K562 (cell line): ENCODE results near the gene DPF1. TPM values are rescaled to one million over a fixed set of nuclear protein-coding genes. Genes with fewer than 3 reads are reported as not detected.

ENCODE experiments used
- ADNP ChIP-seq: fragments of 200-800 bp; sonication (Bioruptor generic); IDR thresholded peaks from 2 replicates; pipeline ENCODE4 v1.6.1; 2016; ENCODE audit warnings: missing genetic modification characterization, missing compliant biosample characterization
- BCOR ChIP-seq: fragments of 450-650 bp; IDR thresholded peaks from 2 replicates; pipeline ENCODE4 v1.6.1; 2016
- BHLHE40 ChIP-seq: IDR thresholded peaks from 2 replicates; pipeline ENCODE4 v1.6.1; 2011; ENCODE audit warnings: low read length, improper control_type of control experiment
- BRD9 ChIP-seq: fragments of 450-650 bp; IDR thresholded peaks from 2 replicates; pipeline ENCODE4 v1.6.1; 2018; ENCODE audit warnings: low read depth; ENCODE audit not compliant: partially characterized antibody
- HDAC2 ChIP-seq: fragments of 450-650 bp; IDR thresholded peaks from 2 replicates; pipeline ENCODE4 v1.6.1; 2016; ENCODE audit warnings: mild to moderate bottlenecking
- ILK ChIP-seq: fragments of 450-650 bp; IDR thresholded peaks from 2 replicates; pipeline ENCODE4 v1.6.1; 2016; ENCODE audit warnings: missing genetic modification characterization, low read depth, mild to moderate bottlenecking, missing compliant biosample characterization, moderate library complexity, borderline replicate concordance
- KDM1A ChIP-seq, 2 experiments: fragments of 450-650 bp; IDR thresholded peaks; 2 replicates each; pipeline ENCODE4 v1.6.1; 2016; ENCODE audit warnings: mild to moderate bottlenecking in 2 of 2
- L3MBTL2 ChIP-seq: fragments of 450-650 bp; IDR thresholded peaks from 2 replicates; pipeline ENCODE4 v1.6.1; 2016; ENCODE audit warnings: mild to moderate bottlenecking, moderate library complexity
- MAZ ChIP-seq, 2 experiments: fragments of 450-650 bp in 1 of 2; sonication (generic) in 1 of 2; formaldehyde crosslinking; IDR thresholded peaks in 1 of 2; conservative IDR thresholded peaks in 1 of 2; 2 replicates each; pipeline versions ENCODE4 v1.4.0 to v1.5.0; 2020; ENCODE audit warnings: mild to moderate bottlenecking in 1 of 2, missing genetic modification reagents in 1 of 2
- MECOM ChIP-seq: fragments of 250-450 bp; sonication (Bioruptor Pico); IDR thresholded peaks from 2 replicates; pipeline ENCODE4 v1.8.0; 2022; ENCODE audit warnings: inconsistent platforms
- MEF2D ChIP-seq: conservative IDR thresholded peaks from 2 replicates; pipeline ENCODE4 v1.6.1; 2016; ENCODE audit warnings: low read depth, missing genetic modification characterization, missing compliant biosample characterization
- NCOA1 ChIP-seq: fragments of 450-650 bp; IDR thresholded peaks from 2 replicates; pipeline ENCODE4 v1.6.1; 2016; ENCODE audit warnings: low read depth
- NELFE ChIP-seq: IDR thresholded peaks from 2 replicates; pipeline ENCODE4 v1.6.1; 2011; ENCODE audit warnings: mild to moderate bottlenecking; ENCODE audit not compliant: insufficient read depth, insufficient read length
- RBM25 ChIP-seq: fragments of 200-400 bp; formaldehyde crosslinking; IDR thresholded peaks from 2 replicates; pipeline ENCODE4 v1.6.1; 2018; ENCODE audit warnings: low read length, low read depth, moderate library complexity; ENCODE audit not compliant: severe bottlenecking
- SMARCA5 ChIP-seq: fragments of 450-650 bp; IDR thresholded peaks from 2 replicates; pipeline ENCODE4 v1.6.1; 2016
- SREBF1 ChIP-seq: fragments of 150-350 bp; IDR thresholded peaks from 2 replicates; pipeline ENCODE4 v1.6.1; 2014; ENCODE audit warnings: antibody characterized with exemption, low read depth, low read length, borderline replicate concordance
- TAF9B ChIP-seq: fragments of 450-650 bp; IDR thresholded peaks from 2 replicates; pipeline ENCODE4 v1.6.1; 2018; ENCODE audit warnings: mild to moderate bottlenecking; ENCODE audit not compliant: partially characterized antibody
- ZNF121 ChIP-seq: sonication (generic); formaldehyde crosslinking; conservative IDR thresholded peaks from 2 replicates; pipeline ENCODE4 v1.8.0; 2022; ENCODE audit warnings: missing genetic modification reagents
- ZNF143 ChIP-seq: sonication (generic); formaldehyde crosslinking; IDR thresholded peaks from 2 replicates; pipeline ENCODE4 v1.9.0; 2022; ENCODE audit warnings: mild to moderate bottlenecking, missing genetic modification reagents
- ZNF436 ChIP-seq: fragments of 250-450, 450-650 bp; sonication (Bioruptor Pico); formaldehyde crosslinking; IDR thresholded peaks from 2 replicates; pipeline ENCODE4 v1.7.0; 2020; ENCODE audit warnings: mild to moderate bottlenecking
- ZNF699 ChIP-seq: fragments of 250-450 bp; sonication (Bioruptor Pico); IDR thresholded peaks from 2 replicates; pipeline ENCODE4 v1.8.0; 2021; ENCODE audit warnings: mild to moderate bottlenecking, moderate library complexity; ENCODE audit not compliant: insufficient replicate concordance
- ZZZ3 ChIP-seq: fragments of 450-650 bp; IDR thresholded peaks from 2 replicates; pipeline ENCODE4 v1.6.1; 2016; ENCODE audit warnings: antibody characterized with exemption, mild to moderate bottlenecking, moderate library complexity
- polyA plus RNA-seq, 8 experiments: library from polyadenylated mRNA; depleted of rRNA in 4 of 8; stranded (reverse) in 5 of 8; unstranded in 3 of 8; fragments of >200 nt; fragmentation: Nextera tagmentation in 2 of 8; fragmentation: Illumina TruSeq in 1 of 8; extraction: Ambion mirVana in 2 of 8; extraction: Trizol in 1 of 8; gene quantifications; 2 replicates each; pipeline versions ENCODE4 v1.2.1 to v1.2.3, GENCODE V29; 2011 to 2014; ENCODE audit warnings: inconsistent platforms in 1 of 8, missing spikeins in 1 of 8
- total RNA-seq, 7 experiments: library from RNA; depleted of rRNA in 6 of 7; stranded (reverse); fragments of >200 nt in 6 of 7; fragmentation: Illumina TruSeq in 2 of 7; extraction: Trizol in 2 of 7; gene quantifications; 2 replicates each; pipeline versions ENCODE4 v1.2.1 to v1.2.3, GENCODE V29; 2011 to 2021; ENCODE audit warnings: low replicate concordance in 1 of 7
- TF ChIP-seq, protein P1 (sequence below): sonication (generic); formaldehyde crosslinking; IDR thresholded peaks from 2 replicates; pipeline ENCODE4 v1.8.0; 2022; ENCODE audit warnings: mild to moderate bottlenecking, missing genetic modification reagents
- TF ChIP-seq, protein P2 (sequence below), 2 experiments: fragments of 450-650 bp in 1 of 2; sonication (generic) in 1 of 2; formaldehyde crosslinking; conservative IDR thresholded peaks; 2 replicates each; pipeline versions ENCODE4 v1.4.0 to v1.8.1; 2020 to 2022; ENCODE audit warnings: mild to moderate bottlenecking in 1 of 2, missing genetic modification reagents in 1 of 2
- TF ChIP-seq, protein P3 (sequence below): conservative IDR thresholded peaks from 2 replicates; pipeline ENCODE4 v1.6.1; 2011; ENCODE audit warnings: low read depth, mild to moderate bottlenecking, low read length; ENCODE audit not compliant: control insufficient read depth
- TF ChIP-seq, protein P4 (sequence below): sonication (generic); formaldehyde crosslinking; IDR thresholded peaks from 2 replicates; pipeline ENCODE4 v1.8.1; 2023; ENCODE audit warnings: mild to moderate bottlenecking, missing genetic modification reagents

Gene DPF1
- total and polyA plus RNA-seq, 9 of the 15 experiments (the other 6 are each of a cell fraction or from before 2014, with no cell fraction given): 0.10 to 5.7 (median 3.1) TPM

DNA sequence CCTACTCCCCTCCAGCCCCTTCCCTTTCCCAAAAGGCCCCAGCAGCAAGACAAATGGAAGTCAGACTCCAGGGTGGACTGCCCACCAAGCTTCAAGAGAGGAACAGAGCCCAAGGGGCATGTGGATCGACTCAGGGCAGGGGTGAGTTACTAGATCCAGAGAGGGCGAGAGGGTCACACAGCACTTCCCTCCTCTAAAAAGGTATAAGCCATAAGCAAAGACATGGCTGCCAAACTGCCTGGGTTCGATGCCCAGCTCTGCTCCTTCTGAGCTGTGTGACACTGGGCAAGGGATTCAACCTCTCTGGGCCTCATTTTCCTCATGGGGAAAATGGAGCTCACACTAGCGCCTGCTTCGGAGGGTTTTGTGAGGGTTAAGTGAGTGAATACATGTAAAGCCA, 28.4 kb upstream of the DPF1 start (continued):
- peak; percentile 41; the same call in 1 of the 2 replicates for TF ChIP-seq ZNF121 (CRISPR knock-in tag)
- no peak for TF ChIP-seq MECOM
- TF ChIP-seq, protein P1, sequence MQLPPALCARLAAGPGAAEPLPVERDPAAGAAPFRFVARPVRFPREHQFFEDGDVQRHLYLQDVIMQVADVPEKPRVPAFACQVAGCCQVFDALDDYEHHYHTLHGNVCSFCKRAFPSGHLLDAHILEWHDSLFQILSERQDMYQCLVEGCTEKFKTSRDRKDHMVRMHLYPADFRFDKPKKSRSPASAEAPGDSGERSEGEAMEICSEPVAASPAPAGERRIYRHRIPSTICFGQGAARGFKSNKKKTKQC (CRISPR knock-in tag): no peak
- TF ChIP-seq ZZZ3: no peak
- peak; percentile 28; the same call in 1 of the 2 replicates for TF ChIP-seq HDAC2
- no peak for TF ChIP-seq MAZ (CRISPR knock-in tag; conservative IDR thresholded peaks at IDR 0.05 in 1 of 2, IDR thresholded peaks at IDR 0.05 in 1 of 2)
- TF ChIP-seq BCOR: peak; percentile 90
- no peak for TF ChIP-seq TAF9B
- TF ChIP-seq ZNF699 (CRISPR knock-in tag): no peak
- TF ChIP-seq L3MBTL2: no peak
- TF ChIP-seq ZNF436: no peak
- TF ChIP-seq ADNP (tag): peak; percentile 50; the same call in 1 of the 2 replicates
- TF ChIP-seq BHLHE40: no peak
- TF ChIP-seq, protein P2, sequence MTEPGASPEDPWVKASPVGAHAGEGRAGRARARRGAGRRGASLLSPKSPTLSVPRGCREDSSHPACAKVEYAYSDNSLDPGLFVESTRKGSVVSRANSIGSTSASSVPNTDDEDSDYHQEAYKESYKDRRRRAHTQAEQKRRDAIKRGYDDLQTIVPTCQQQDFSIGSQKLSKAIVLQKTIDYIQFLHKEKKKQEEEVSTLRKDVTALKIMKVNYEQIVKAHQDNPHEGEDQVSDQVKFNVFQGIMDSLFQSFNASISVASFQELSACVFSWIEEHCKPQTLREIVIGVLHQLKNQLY (CRISPR knock-in tag; conservative IDR thresholded peaks at IDR 0.05): no peak
- peak; percentile 68; the same call in 1 of the 2 replicates for TF ChIP-seq SMARCA5
- TF ChIP-seq, protein P3, sequence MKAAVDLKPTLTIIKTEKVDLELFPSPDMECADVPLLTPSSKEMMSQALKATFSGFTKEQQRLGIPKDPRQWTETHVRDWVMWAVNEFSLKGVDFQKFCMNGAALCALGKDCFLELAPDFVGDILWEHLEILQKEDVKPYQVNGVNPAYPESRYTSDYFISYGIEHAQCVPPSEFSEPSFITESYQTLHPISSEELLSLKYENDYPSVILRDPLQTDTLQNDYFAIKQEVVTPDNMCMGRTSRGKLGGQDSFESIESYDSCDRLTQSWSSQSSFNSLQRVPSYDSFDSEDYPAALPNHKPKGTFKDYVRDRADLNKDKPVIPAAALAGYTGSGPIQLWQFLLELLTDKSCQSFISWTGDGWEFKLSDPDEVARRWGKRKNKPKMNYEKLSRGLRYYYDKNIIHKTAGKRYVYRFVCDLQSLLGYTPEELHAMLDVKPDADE: no peak
- TF ChIP-seq NELFE: no peak
- no peak for TF ChIP-seq SREBF1
- TF ChIP-seq ILK: no peak
- no peak for TF ChIP-seq BRD9
- TF ChIP-seq, protein P4, sequence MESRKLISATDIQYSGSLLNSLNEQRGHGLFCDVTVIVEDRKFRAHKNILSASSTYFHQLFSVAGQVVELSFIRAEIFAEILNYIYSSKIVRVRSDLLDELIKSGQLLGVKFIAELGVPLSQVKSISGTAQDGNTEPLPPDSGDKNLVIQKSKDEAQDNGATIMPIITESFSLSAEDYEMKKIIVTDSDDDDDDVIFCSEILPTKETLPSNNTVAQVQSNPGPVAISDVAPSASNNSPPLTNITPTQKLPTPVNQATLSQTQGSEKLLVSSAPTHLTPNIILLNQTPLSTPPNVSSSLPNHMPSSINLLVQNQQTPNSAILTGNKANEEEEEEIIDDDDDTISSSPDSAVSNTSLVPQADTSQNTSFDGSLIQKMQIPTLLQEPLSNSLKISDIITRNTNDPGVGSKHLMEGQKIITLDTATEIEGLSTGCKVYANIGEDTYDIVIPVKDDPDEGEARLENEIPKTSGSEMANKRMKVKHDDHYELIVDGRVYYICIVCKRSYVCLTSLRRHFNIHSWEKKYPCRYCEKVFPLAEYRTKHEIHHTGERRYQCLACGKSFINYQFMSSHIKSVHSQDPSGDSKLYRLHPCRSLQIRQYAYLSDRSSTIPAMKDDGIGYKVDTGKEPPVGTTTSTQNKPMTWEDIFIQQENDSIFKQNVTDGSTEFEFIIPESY (CRISPR knock-in tag): 0 out of 2 replicates have a peak, but pooled peaks have one; percentile 19
- peak; percentile 27 for TF ChIP-seq RBM25
- peak in 1 of 2 experiments; percentile 69; a peak in 3 of 4 replicates for TF ChIP-seq KDM1A (IDR thresholded peaks at IDR 0.05)
- TF ChIP-seq ZNF143: no peak
- no peak for TF ChIP-seq MEF2D (tag)
- no peak for TF ChIP-seq NCOA1
